Measurements from ENCODE around the gene EQTN.

The EQTN gene

DNA sequence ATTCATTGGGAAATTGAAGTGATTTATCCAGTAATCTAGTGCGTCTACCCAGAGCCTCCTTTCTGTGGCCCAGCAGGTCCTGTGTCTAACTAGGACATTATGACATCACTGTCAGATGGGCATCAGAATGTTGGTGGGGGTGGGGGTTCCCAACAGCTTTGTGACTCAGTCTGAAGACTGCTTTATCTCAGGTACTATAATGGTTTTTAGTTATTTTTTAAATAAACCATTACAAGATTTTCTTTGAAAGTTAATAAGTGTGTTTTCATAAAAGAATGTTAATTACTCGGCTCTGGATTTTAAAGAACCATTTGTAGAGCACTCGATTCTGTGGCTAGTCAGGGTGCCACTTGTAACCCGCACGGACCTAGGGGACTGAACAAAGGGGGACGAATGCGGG is at the start of gene EQTN:
TSS of gene EQTN (minus strand) at position 101 of the 400 bp plus-strand sequence. CDS start at position 6, 95 bp downstream.
- no peak for DNase-seq (ENCODE audit: low read depth in 2 of 2)

- no peak for DNase-seq (ENCODE audit: low read depth in 2 of 2)
These were observed 47.8 kb upstream of the EQTN start for GRCh38 chr9:27344776-27345175.

DNA sequence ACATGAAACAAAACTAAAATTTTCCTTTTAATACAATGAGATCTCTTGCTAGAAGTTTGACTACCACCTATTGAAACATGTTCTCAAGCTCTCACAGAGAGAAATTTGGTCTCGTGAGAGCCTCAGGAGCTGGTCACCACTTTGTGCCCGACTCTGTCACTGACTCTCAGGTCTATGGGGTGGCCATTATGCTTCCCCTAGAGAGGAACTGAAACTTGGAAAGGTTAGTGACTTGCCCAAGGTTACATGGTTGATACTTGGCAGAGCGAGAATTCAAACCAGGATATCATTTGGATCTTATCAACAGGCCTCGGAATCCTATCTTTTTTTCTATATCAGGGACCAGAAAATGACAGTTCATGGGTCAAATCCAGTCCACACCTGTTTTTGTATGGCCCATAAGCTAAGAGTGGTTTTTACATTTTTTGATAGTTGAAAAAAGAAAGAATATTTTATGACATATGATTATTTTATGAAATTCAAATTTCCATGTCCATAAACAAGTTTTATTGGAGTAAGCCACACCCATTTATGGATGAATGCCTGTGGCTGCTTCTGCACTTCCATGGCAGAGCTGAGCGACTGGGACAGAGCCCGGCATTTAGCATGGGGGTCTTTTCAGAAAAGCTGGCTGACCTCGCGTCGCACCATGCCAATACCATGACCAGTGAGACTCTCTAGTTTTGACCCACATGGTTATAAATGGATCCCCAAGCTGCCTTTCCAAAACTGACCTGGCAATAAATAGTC is 44.8 kb upstream of the EQTN start:
- DNase-seq (ENCODE audit: low read depth in 2 of 2), result no peak

- DNase-seq (ENCODE audit: low read depth in 2 of 2), result no peak
These were observed 44.1 kb upstream of the EQTN start for GRCh38 chr9:27340961-27341511.

GRCh38 chr9:27340285-27340674 is 43.3 kb upstream of the EQTN start:
- no peak for DNase-seq (ENCODE audit: low read depth in 2 of 2)

DNA sequence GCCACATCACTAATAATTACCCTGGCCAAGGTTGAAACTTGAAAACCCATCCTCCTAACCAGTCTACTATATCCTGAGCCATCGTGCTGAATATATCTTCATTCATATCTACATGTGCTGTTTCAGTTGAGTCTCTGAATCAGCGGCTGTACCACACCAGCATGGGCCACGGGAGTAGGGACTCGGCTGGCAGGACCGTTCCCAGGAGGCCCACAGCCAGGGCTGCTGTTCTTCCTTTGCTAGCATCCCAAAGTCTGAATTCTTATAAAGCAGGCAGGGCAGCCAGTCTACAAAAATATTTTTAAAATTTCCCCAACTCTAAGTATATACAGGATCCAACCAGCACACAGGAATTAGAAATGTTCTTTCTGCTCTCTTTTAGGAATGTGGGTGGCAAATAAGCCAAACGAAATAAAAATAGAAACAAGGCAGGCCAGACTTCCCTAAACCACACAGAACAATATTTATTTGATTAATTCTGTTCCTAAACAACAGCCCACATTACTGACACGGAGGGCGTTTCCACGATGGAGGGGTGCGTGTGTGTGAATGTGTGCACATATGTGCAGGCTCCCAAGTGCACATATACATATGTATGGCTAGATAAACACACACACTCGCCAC is 42.8 kb upstream of the EQTN start:
- DNase-seq (ENCODE audit: low read depth in 2 of 2), result no peak

DNA sequence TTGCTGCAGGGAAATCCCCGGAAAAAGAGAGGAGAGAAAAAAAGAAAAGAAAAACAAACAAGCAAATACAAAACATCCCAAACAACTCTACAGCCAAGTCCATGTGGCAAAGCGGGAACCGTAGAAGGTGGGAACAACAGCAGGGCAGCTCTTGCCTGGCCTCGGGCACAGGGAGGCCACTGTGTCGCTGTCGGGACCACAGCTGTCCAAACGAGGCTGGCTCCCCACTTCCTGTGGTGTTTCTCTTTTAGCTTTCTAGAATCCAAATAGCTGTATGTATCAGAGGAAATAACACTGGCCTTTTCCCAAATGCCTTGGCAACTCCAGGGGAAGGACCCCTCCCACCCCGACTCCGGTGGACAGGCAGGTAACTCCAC is 41.6 kb upstream of the EQTN start:
- no peak for DNase-seq (ENCODE audit: low read depth in 2 of 2)

DNA sequence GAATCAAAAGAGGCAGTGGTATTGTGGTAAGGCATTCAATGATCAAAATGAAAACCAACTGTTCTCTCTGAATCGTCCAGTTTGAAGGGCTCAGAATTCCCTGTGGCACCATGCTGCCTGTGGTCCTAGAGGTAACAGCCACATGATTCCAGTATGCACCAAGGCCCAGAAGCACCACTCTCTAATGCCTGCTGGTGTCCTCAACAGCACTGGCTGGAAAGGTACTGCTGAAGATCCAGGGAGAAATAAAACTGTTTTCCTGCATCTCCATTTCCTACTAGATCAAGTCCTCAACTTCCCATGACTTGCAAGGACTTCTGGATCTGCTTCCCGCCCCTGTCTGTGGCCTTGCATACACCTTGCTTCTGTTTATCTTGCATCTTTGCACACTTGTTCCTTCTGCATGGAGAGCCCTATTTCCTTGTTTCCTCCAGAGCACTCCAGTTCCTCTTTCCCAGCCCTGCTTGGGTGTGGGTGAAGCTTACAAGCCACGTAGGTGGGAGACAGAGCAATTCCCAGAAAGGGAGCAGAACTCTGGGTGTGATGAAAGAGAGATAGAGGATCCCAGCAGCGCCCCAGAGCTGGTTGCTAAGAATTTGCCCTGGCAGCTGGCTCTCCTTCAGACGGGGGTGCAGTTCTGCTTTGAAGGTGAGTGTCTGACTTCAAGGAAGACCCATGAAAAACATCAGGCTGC is 41.0 kb upstream of the EQTN start:
- DNase-seq (ENCODE audit: low read depth in 2 of 2), result no peak

GRCh38 chr9:27337236-27337635 is 40.3 kb upstream of the EQTN start:
- DNase-seq (ENCODE audit: low read depth in 2 of 2), result no peak

- no peak for DNase-seq (ENCODE audit: low read depth in 2 of 2)
These were observed 39.9 kb upstream of the EQTN start for GRCh38 chr9:27336829-27337228.

- DNase-seq (ENCODE audit: low read depth in 2 of 2), result no peak
These were observed 39.2 kb upstream of the EQTN start for GRCh38 chr9:27336126-27336525.

DNA sequence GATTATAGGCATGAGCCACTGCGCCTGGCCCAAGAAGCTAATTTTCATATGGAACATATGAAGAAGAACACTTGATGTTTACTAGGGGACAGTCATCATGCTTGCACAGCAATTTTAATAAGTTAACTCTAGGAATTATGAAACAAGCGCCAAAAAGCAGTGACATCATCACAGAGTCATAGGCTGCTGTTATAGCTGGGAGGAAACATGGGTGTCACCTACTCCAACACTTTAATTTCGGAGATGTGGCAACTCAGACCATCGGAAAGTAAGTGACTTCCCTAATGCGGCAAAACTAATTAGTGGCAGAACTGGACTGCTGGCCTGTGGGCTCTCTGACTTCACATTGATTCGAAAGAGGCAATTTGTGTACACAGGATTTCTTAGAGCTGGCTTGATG is 38.1 kb upstream of the EQTN start:
- DNase-seq (ENCODE audit: low read depth in 2 of 2), result no peak

- DNase-seq (ENCODE audit: low read depth in 2 of 2), result peak; percentile 18
These were observed 36.5 kb upstream of the EQTN start for GRCh38 chr9:27333241-27334052.

GRCh38 chr9:27331393-27331792 is 34.4 kb upstream of the EQTN start:
- DNase-seq (ENCODE audit: low read depth in 2 of 2), result no peak

GRCh38 chr9:27329291-27329690 is 32.3 kb upstream of the EQTN start:
- DNase-seq (ENCODE audit: low read depth in 2 of 2), result no peak

DNA sequence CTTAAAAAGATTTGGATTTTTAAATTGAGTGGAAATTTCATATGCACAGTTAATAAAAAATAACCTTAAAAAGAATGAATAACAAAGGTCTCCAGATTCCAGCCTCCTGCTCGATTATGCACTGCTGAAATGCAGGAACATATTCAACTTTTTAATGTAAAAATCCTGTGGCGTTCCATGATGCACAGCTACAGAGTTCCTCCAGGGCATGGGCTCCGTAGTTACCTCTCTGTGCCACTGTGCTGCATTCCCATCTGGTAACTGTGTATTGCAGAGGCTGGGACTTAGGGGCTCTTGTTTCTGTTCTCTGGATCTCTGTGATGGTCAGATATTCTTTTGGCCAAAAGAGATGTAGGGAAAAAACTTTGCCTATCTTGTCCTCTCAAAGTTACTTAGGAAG is 31.5 kb upstream of the EQTN start:
- DNase-seq (ENCODE audit: low read depth in 2 of 2), result no peak

DNA sequence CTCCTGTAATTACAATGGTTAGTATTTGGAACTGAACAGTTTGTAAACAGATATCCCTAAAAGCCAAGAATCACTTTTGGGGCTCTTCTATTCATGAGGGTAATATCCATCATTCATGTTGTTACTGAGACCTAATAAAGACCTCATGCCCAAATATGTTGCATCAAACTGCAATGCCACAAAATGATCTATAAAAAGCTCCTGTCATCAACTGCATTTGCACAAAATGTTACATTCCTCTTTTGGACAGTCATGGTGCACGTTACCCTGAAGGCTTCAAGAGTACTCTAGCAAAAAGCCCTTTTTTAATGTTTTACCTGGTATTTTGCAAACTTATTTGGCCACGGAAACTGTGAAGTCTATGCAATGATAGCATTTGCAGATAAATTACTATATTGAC is 14.2 kb upstream of the EQTN start:
- DNase-seq (ENCODE audit: low read depth in 2 of 2), result no peak

DNA sequence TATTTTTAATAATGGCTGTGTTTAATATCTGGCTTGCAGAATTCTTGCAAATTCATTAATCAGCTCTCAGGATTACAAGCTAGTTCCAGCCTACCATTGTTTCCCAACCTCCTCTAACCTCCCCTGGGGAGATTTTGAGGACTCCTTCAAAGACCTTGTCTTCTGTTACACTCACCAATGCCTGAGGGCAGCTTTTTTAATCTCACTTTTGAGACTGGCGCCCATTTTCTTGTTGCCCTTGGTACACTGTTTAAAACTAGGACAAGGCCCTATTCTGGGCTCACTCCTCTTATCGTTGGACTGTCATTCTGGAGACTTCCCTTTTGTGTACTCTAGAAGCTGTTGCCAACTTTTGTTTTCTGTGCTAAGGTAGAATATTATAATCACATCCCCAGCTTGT is 13.6 kb upstream of the EQTN start:
- no peak for DNase-seq (ENCODE audit: low read depth in 2 of 2)

- no peak for DNase-seq (ENCODE audit: low read depth in 2 of 2)
These were observed 11.9 kb upstream of the EQTN start for GRCh38 chr9:27308691-27309390.

DNA sequence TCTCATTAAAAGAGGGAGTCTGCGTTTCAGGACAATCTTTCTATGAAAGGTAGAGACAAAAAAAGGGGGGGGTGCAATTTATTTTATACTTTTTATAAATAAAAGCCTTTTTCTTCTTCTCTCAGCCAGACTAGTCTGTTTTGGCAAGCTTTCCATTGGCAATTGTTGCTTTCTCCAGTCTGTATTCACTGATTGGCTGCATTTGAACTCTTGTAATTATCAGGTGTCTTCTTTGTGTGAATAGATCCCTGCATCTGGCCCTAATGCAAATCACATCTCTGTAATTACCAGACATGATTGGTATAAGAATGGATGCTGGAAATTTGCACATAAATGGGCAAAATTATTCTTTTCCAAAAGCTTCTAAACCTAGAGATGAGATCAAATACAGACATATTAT is 7.6 kb upstream of the EQTN start:
- DNase-seq (ENCODE audit: low read depth in 2 of 2), result no peak

- no peak for DNase-seq (ENCODE audit: low read depth in 2 of 2)
These were observed 6.3 kb upstream of the EQTN start for GRCh38 chr9:27303219-27303618.
